GM21825 (cell line): ENCODE results near the gene KIFAP3.
"Not testable (repeated sequence)": the region's sequence is repeated elsewhere in the genome, so short reads cannot be mapped to it uniquely, and the experiment has no call there.

Experiments
- ATAC-seq: cut with Tn5 transposase; IDR thresholded peaks from one replicate; pipeline ENCODE4 v1.9.1; 2021; ENCODE audit warnings: mild to moderate bottlenecking, moderate library complexity; ENCODE audit not compliant: unreplicated experiment

Gene KIFAP3

DNA sequence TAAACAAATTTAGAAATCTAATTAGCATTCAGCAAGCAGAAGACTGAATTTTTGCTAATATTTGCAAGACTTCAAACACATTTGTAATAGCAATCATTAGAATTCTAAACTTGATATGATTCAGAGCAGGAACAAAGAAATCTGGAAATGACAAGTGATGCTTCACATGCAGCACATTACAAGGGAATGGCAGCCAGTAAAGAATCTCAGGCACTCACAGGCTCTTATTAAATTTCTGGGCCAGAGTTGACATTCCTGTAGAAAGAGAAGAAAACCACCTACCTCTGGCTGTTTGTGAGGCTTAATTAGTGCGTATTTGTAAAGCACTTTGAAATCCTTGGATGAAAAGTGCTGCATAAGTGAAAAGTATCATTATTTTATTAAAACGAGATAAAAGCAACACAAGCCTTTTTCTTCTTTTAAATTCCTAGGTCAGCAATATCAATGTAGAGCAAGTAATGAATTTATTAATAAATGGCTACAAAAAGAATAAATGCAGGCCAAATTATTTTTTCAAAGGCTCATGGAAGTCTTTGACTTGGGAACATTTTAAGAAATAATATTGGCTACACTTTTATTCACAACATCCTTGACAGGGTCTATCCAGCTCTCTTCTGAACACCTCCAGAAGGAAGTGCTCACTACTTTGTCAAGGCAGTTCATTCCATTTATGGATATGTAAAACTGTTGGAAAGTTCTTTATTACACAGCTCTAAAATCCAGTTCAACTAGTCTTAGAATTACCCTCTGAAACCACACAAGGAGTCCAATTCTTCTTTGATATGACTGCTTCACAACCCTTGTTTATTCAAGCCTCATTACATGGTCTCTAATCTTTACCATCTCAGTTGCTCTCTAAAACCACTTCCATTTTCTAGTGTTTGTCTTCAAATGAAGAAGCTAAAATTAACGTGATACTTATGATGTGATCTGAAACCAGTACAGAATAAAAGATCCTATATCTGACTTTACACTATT is 148.7 kb downstream of the KIFAP3 start:
- ATAC-seq: peak; percentile 56

DNA sequence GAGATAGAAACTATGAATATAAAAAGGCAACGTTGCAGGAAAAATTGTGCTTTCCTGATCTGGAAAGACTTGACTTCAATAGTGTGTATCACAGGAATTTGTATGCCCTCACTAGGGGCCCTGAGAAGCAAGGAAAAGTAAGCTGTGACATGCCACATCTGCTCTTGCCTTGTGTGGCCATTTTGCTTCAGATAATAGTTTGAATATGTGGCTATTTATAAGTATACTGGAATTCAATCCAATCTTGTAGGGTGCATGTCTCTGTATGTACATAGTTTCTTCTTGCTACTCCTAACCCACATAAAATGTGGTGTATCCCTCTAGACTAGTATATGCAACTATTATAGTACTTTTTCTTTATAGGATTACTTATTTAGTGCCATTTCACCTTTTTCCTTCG is 149.7 kb downstream of the KIFAP3 start:
- no peak for ATAC-seq

DNA sequence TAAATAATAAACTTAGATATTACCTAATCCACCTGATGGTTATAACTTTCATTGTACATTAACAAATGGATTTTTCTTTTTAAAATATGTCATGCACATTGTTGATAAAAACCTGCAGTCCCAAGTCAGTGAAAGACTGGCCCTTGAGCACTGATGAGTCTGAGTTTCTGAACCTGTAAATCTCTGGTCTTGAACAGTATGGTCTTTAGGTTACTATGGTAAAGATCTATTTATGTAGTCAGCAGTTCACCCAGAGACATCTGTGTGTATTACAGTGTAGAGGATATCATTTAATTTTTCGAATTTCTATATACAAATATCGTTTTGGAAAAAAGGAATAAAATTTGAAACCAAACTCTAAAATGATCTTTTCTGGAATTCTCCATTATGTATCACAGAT is 150.4 kb downstream of the KIFAP3 start:
- no peak for ATAC-seq

DNA sequence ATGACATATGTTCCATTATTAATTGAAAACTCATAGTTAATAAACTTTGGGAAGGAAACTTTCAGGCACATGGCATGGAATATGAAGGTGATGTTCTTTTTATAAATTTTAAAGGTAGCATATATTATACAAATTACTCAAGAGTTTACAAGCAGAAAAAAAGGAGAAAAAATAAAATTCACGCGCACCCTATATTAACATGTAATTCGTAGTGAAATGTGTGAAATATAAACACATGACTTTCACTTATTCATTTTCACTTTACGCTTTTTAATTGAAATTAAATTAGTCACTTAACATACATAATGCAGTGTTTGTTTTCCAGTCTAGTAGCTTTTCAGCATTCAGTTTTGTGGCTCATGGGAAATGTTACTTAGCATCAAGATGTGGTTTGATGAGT is 153.4 kb downstream of the KIFAP3 start:
- ATAC-seq: no peak

DNA sequence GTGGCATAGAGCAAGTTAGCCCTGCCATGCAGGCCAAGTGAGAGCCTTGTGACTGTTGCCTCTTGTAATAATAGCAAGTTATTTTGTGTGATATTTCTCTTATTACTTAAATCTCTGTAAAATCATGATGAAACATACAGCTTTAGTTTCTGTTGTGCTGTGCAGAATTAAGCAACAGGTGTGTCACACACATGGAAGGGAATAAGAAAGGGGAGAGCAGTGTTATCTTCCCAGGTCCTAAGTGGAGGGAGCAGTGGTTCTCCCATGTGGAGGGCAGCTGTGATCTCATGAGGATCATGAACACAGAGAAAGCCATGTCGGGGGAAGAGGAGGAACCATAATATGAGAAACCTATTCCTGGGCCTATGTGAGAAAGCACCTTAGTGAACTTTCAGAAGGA is 155.6 kb downstream of the KIFAP3 start:
- ATAC-seq: no peak

DNA sequence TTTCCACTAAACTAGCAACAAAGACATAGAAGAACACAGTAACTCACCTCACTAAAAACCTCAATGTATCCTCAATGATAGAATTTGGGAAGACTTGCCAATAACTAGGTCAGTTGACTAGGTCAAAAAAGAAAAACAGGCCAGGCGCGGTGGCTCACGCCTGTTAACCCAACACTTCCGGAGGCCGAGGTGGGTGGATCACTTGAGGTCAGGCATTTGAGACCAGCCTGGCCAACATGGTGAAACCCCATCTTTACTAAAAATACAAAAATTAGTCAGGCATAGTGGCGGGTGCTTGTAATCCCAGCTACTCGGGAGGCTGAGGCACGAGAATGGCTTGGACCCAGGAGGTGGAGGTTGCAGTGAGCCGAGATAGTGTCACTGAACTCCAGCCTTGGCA is 156.3 kb downstream of the KIFAP3 start:
- not testable (repeated sequence) for ATAC-seq

DNA sequence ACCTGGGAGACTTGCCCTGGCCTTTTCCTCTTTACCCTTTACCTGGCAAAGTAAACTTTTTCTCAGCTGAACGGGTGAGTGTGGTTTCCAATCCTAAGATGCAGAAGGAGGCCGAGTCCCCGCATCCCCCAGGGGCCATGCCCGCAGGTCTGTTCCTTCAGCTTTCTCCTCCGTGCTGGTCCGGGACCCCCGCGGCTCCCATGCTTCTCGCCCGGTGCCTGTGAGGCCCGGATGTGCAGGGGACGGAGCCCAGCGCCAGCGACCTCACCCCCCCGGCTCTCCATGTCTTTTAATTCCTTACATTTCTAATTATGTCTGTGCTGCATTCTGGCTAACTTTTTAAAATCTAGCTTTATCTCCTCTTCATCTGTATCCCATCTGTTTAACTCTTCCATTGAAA is 159.3 kb downstream of the KIFAP3 start:
- no peak for ATAC-seq

DNA sequence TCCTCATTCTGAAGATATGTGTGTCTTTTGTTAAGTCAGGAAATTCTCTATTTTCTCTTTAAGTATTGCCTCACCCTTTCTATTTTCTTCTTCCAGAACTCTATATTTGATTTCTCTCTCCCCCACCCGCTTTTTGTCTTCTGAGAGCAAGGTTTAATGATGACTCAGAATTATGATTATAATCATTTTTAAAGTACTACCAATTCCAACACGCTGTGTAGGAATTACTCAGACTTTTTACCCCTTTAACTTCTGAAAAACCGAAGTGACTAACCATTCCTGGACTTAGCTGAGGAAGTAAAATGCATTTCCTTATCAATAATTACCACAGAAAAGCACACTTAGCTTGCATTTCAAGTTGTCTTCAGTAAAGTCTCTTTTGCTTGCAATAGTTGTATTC is 160.0 kb downstream of the KIFAP3 start:
- ATAC-seq: no peak

DNA sequence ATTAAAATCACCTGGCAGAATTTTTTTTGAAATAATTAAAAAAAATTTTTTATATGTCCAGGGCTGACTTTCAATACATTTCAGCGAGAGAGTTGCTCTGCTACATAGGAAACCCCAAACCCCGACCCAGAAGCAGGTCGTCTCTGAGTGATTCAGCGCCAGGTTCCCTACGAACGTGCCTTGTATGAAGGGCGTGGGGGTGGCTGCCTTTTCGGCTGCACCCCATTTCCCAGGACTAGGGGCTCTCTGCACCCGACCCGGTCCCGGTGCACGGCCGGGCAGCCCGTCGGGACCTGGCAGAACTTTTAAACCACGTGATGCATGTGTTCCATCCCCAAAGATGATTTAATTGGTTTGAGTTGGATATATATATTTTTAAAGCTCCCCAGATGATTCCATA is 165.0 kb downstream of the KIFAP3 start:
- ATAC-seq: no peak

DNA sequence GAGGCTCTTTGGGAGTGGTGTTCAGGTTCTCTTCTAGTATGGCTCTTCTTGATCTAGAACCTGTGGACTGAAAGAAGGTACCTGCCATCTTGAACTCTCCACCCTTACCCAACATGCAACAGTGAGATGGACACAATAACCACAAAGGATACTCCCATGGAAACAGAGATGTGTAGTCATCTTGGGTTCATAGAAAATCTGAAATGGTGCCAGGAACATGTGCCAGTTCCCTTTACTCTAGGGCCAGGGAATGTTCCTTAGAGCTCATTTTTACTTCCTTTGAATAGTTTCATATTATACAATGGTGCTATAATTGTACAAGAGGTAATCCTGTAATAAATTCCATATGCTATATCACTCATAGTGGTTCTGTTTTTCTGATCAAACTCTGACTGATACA is 167.6 kb downstream of the KIFAP3 start:
- no peak for ATAC-seq

DNA sequence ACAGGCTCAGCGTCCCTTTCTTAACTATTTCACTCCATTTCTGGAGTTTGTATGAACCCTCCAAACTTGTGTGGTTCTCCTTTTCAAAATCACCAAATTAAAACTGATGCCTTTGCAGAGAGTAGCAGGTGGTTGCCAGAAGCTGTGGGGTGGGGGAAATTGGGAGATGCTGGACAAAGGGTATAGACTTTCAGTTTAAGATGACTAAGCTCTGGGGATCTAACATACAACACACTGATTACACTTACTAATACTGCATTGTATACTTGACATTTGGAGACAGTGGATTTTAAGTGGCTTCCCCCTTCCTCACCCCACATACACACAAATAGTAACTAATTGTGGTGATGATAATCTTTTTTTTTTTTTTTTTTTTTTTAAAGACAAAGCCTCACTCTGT is 169.7 kb downstream of the KIFAP3 start:
- no peak for ATAC-seq

DNA sequence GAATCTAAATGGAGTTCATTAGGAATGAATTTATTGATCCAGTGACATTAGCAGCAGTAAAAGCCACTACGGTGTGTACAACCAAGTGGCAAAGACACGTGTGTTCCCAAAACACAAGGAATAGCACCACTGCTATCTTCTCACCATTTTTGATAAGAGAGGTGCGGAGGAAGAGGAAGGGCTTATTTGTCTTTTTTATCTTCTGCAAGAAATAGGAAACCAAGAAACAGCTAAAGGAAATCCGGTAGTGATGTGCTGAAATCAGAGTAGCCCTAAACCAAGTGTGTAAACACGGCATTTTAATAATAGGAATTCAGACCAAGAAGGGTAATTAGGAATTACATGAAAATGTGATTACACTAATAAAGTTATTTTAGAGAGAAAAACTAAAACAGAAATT is 171.7 kb downstream of the KIFAP3 start:
- ATAC-seq: no peak

DNA sequence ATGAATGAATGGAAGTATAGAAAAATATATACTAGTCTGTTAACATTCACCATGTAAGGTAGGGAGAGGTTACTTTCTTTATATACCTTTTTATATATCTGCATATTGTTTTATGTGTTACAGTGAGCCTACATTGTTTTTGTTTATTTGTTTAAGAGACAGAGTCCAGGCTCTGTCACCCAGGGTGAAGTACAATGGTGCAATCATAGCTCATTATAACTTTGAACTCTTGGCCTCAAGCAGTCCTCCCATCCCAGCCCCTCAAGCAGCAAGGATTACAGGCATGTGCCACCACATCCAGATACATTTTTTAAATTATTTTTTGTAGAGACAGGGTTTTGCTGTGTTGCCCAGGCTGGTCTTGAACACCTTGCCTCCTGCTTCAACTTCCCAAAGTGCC is 173.4 kb downstream of the KIFAP3 start:
- ATAC-seq: no peak

DNA sequence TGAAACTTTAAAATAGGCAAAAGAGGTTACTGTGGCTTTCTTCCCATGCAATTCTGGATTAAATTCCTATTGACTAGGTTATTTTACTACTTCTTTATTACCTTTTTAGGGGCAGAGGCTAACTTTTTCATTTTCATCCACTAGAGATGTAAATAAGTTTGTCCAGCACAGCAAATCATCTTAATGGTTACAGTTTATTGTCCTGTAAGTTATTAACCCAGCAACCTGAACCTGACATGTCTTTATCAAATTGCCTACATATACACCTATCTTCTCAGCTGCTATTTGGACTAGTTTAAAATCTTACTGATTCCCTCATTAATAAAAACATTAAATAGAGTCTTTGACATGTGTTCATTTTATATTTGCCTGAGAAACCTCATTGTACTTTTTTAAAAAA is 173.9 kb downstream of the KIFAP3 start:
- ATAC-seq: no peak

DNA sequence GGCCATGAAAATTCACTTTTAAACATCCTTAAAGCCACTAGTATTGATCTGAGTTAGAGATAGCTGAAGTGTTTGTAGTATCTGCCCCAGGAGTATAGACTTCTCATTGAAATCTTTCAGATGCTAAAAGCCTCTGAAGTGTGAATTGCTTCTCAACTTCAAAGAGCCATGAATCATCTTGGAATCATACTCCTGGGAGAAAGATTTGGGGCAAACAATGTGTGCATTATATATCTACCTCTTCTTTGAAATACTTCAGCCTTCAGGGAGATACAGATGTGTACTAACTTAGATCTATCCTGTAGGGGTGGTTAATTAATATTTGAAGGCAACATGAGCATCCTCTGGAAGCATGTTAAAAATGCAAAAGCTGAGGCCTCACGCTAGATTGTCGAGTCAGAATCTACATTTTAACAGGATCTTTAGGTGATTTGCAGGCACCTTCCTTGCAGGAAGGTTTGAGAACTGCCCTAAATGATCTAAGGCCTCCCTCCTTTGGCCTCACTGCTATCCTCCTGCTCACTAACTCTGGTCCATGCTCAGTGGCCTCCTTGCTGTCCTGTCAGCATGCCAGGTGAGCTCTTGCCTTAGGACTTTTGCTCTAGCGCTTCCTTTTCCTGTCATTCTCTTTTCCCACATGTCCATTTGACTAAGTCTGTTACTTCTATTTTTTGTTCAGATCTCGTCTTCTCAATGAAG is 174.8 kb downstream of the KIFAP3 start:
- ATAC-seq: no peak

DNA sequence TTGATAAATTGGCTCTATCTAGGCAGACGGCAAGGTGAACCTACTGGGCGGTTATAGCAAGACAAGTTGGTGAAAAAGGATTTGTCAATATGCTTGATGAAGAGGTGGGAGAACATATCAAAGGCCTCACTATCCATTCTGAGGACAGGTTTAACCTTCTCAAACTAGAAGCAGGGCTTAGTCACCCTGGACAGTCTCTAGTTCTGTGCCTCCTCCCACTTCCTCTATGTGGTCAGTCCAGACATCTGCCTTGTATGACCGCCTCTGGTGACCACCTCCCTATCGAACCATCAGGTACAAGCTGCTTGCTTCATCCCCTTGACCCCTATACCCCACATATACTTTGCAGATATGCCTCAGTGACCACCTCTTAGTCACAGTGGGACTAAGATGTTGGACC is 178.5 kb downstream of the KIFAP3 start:
- no peak for ATAC-seq

DNA sequence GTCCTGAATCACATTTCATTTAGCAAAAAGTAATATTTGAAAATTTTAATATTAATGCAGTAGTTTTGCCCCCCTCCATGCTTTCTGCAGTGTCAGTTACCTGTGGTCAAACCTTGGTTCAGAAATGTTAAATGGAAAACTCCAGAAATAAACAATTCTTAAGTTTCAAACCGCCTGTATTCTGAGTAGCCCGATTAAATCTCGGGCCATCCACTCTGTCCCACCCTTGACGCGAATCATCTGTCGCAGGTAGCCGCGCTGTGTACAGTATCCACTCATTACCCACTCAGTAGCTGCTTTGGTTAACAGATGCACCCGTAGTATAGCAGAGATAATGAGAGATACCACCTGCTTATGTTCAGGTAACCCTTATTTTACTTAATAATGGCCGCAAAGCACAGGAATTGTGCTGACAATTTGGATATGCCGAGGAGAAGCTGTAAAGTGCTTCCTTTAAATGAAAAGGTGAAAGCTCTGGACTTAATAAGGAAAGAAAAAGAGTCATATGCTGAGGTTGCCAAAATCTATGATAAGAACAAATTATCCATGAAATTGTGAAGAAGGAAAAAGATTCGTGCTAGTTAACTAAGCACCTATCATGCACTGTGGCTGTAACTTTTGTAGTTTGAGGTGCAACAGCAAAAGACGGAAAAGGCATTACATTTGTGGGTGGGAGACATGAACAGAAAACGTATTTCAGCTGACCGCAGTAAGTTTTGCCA is 179.9 kb downstream of the KIFAP3 start:
- no peak for ATAC-seq

DNA sequence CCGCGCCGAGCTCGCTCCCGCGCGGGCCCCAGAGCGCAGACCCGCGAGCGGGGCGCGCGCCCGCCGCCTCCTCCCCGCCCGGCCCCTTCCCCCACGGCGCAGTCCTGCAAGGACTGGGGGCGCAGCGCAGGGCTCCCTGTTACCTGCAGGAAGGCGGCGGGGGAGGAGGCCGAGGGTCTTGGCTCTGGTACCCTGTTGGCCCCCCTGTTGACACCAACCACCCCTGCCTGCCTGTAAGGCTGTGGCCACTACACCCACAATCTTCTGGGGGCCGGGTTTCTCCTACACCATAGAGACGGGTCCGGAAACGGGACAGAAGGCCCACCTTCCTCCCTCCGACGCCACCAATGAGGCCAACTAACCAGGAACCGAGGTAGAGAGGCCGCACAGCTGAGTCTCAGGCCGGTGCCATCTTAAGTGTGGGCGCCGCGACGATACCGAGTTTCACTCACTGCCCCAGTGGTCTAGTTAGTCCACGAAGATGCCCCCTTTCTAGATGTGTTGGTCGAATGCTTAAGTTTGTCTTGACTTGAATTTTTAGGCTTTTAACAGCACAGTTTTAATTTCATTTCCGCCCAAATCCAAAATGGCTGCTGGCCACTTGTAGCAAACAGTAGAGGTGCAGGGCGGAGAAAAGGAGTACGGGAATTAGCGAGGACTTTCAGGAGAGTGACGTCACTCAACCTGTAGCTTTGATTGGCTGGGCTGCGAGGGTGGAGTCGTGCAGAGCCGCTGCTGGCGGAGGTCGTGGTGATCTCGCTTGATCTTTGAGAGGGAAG is 180.7 kb downstream of the KIFAP3 start, which contains the start of gene SCYL3:
SCYL3 (minus strand) TSS at position 252 of the 779 bp plus-strand sequence. CDS start 5,056 bp downstream, outside the sequence.
- ATAC-seq: peak; percentile 82

DNA sequence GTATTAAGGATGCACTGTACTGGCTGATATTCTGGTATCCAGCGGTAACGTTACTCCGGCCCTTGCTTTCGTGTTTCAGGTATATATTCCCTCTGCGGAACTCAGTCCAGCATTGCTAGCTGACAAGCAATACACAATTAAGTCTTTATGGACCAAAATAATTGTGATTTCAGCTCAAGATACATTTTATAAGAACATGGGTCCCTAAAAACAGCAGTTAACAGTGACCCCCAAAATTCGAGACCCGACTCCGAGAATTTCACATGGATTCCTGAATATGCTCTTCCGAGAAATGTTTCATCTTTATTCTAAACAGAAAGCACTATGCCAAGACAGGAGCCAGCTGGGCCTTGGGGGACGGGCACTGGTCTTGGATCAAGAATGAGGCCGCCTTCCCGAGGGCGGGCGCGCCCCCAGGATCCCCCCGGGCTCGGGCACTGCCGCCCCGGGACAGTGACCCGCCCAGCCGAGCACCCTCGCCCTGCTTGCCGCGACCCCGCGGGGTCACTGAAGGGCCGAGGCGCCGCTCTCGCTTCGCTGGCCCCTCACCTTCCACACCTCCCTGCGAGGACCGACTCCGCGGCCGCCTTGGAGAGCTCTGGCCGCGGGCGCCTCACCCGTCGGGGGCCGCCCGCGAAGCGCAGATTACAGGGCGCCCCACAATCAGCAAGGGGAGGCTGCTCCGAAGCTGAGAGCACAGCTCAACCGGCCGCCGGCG is 181.4 kb downstream of the KIFAP3 start:
- ATAC-seq: no peak
